Islet of Langerhans (tissue), 1 donor: ENCODE measurements around the gene HENMT1.
"Not testable (repeated sequence)": the region's sequence is repeated elsewhere in the genome, so short reads cannot be mapped to it uniquely, and the experiment has no call there.

ENCODE experiments used
- FAIRE-seq: peaks from one replicate; lab custom pipeline; 2011; peaks lifted over from hg19 to GRCh38; lab: Jason Lieb, UNC

Gene HENMT1

DNA sequence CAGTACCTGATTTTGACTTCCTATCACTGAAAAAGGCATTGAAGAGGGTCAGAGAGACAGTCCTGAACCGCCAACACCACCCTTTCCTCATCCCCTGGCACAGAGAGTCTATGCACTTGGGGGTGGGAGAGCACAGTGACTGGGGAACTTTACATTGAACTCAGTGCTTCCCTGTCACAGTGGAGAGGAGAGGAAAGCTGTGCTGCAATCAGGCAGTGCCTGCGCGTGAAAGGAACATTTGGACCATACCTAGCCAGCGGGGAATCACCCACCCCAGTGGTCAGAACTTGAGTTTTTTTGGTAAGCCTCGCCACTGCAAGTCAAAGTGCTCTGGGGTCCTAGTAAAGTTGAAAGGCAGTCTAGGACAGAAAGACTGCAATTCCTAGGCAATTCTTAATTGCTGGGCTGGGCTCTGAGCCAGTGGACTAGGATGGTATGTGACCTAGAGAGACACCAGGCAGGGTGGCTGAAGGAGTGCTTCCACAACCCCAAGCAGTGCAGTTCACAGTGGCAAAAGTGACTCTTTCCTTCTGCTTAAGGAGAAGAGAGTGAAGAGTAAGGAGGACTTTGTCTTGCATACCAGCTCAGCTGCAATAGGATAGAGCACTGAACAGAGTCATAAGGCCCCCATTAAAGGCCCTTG, 9.4 kb upstream of the HENMT1 start:
- FAIRE-seq: no peak

DNA sequence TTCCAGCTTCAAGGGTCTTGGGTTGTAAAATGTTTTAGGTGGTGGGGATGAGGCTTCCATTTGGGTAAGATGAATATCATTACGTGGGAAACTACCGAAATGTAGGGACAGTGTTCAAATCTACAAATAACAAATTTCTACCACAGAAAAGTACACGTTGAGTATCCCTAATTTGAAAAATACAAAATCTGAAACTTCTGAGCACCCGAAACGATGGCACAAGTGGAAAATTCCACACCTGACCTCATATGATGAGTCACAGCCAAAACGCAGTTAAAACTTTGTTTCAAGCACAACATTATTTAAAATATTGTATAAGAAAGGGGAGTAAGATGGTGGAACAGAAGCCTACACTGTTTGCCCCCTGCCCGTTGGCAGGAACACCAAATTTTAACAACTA, 8.8 kb upstream of the HENMT1 start:
- FAIRE-seq: no peak

DNA sequence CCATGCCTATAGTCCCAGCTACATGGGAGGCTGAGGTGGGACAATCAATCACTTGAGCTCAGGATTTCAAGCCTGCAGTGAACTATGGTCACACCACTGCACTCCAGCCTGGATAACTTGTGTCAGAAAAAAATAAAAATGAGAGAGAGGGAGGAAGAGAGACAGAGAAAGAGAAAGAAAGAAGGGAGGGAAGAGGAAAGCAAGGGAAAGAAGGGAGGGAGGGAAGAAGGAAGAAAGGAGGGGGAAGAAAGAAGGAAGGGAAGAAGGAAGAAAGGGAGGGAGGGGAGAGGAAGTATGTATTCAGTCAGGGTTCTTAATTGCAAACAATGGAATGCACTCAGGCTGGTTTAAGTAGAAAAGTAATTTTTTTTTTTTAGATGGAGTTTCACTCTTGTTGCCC, 7.9 kb upstream of the HENMT1 start:
- FAIRE-seq: no peak

DNA sequence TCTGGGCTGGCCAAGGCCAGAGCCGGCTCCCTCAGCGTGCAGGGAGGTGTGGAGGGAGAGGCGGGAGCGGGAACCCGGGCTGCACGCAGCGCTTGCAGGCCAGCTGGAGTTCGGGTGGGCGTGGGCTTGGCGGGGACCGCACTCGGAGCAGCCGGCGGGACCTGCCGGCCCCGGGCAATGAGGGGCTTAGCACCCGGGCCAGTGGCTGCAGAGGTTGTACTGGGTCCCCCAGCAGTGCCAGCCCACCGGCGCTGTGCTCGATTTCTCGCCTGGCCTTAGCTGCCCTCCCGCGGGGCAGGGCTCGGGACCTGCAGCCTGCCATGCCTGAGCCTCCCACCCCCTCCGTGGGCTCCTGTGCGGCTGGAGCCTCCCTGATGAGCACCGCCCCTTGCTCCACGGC, 6.5 kb upstream of the HENMT1 start:
- FAIRE-seq: not testable (repeated sequence)

DNA sequence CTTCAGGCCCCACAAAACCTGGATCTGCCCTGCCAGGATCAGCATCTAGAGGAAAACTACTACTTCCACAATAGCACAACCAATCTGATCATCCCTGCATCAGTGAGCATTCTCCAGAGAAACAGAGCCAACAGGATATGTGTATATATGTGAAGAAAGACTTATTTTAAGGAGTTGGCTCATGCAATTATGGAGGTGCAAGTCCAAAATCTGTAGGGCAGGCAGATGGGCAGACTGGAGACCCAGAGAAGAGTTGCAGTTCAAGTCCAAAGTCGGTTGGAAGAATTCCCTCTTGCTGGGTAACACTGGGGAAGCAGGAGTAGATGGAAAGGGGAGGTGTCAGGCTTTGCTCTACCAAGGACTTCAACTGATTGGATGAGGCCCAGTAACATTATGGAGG, 4.9 kb upstream of the HENMT1 start:
- FAIRE-seq: no peak

DNA sequence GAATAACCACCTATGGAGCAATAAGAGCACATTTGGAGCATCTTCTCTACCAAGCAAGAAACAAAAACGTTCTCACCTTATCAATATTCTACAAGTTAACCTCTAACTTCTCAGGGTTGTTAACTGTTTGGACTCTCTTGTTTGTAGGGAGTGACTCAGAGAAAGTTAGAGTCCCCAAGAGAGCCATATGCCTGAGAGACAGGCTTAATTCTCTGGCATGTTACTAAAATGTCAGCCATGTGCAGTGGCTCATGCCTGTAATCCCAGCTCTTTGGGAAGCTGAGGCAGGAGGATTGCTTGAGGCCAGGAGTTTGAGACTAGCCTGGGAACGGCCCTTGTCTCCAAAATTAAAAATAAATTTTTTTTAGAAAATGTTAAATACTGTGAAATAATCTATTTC, 4.2 kb upstream of the HENMT1 start:
- FAIRE-seq: no peak

DNA sequence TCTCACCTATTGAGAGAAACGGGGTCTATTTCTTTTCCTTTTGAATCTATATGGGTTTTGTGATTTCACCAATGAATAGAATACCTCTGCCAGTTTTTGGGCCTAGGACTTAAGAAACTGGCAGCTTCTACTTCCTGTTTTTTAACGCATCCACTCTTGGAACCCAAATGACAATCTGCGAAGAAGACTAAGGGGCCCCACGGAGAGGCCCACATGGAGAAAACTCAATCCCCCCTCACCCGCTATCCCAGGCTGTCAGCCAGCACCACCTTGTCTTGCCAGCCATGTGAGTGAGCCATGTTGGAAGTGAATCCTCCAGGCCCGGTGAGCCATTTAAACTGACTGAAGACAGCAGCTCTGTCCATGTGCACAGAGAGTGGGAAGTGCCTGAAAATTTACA, 3.6 kb upstream of the HENMT1 start:
- FAIRE-seq: no peak

DNA sequence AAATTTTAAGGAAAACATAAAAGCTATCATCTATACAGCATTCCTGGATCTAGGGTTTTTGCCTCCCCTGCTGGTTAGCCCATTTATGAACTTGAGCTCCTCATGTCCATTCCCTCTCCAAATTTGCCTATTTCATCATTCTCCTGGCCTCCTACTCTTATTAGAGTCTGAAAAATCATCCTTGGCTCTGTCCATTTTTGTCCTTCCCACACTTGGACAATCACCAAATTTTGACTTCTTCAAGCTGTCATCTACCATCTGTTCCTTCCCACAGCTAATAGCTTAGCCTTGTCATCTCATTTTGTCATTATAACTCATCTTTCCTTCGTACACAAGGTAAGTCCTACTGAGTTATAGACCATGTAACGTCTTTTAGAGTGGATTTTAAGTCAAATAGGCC, 2.2 kb upstream of the HENMT1 start:
- FAIRE-seq: no peak

DNA sequence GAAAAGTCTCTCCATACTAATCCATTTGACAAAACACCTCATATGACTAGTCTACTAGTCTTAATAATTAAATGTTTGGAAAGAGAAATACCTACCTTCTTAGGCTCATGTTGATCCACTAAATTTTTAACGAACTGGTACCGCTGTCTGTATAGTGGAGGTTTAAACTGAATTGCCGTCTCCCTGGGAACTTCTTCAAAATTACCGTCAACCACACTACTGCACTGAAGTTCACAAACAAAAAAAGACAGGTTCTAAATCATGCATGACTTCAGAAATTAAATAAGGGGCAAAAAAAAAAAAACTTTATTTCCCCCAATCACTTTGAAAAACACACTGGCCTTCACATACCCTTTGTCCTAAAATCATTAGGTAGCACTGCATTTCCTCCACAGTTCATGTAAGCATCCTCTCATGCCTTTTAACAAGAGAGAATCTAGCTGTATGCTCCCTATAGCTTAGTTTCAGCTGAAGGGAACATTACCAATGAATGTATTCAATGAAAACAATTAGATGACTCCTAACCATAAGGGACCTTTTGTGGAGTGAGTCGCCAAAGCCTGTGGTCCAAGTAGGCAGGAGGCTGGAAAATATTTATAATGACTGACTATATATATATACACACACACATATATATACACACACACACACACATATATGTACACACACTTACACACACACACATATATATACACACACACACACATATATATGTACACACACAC, 3.4 kb downstream of the HENMT1 start:
- FAIRE-seq: no peak

DNA sequence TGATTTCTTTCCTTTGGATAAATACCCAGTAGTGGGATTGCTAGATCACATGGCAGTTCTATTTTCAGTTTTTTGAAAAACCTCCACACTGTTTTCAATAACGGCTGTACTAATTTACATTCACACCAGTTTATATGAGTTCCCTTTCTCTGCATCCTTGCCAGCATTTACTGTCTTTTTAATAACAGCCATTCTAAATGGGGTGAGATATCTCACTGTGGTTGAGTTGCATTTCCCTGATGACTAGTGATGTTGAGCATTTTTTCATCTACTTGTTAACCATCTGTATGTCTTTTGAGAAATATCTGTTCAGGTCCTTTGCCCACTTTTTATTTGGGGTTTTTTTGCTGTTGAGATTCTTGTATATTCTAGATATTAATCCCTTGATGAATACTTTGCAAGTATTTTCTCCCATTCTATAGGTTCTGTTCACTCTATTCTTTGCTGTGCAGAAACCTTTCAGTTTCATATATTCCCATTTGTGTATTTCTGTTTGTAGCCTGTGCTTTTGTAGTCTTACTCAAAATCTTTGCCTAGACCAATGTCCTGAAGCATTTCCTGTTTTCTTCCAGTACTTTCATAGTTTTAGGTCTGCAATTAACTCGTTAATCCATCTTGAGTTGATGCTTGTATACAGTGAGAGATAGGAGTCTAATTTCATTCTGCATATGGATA, 7.3 kb downstream of the HENMT1 start:
- FAIRE-seq: no peak

DNA sequence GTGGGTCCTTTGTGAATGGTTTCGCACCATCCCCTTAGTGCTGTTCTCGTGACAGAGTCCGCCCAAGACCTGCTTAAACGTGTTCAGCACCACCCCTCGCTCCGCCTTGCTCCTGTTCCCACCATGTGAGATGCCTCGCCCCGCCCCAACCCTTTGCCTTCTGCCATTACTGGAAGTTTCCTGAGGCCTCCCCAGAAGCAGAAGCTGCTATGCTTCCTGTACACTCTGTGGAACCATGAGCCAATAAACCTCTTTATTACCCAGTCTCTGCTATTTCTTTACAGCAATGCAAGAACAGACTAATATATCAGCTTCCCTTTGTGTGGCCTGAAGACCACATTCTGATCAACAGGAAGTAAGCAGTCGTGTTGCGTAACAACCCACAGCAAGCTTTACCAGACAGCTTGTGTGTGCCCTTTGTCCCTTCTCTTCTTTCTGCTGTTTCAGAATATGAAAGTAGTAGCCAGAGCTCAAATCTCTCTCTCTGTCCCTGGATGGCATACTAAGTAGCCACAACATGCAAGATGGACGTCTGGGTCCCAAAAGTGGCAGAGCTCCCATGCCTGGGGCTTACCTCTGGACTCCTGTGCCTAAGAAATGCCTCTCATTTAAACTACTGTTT, 14.1 kb downstream of the HENMT1 start:
- FAIRE-seq: no peak

DNA sequence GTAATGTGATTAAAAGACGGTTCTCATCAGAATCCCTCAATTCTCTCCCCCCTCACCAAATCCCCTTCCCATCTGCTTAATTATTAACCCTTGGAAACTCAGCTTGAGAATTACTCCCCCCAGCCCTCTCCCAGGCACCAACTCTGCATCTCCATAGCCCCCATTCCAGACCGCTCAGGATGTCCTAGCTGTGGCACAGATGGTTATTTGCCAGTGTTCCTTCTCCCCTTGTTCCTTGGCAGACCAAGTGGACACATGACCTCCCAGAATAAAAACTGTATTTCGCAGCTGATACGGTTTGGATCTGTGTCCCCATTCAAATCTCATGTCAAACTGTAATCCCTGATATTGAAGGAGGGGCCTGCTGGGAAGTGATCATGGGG, 14.6 kb downstream of the HENMT1 start:
- FAIRE-seq: no peak

DNA sequence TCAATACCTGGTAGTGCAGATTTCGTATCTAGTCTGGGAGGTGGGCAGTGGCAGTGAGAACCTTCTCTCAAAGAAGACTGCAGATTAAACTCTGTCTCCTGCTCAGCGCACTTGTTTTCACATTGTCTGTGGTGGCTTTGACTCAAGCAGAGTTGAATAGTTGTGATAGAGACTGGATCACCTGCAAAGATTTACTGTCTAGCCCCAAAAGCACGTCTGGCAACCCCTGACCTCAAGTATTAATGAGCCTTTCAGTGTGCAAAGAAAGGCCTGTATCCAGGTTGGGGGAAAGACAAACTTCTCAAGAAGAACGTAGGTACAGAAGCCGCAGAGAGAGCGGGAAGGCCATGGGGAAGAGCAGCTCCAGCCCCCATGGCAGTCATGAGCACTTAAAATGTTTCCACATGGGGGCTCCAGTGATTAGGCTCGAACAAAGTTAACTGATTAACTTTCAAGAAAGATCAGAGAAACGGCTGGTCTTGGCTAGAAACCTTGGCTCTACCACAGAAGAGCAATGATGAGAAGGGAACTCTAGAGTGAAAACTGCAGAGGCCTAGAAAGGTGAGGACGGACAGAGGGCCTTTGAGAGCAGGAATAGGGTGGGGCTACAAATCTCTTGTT, 15.2 kb downstream of the HENMT1 start:
- no peak for FAIRE-seq

DNA sequence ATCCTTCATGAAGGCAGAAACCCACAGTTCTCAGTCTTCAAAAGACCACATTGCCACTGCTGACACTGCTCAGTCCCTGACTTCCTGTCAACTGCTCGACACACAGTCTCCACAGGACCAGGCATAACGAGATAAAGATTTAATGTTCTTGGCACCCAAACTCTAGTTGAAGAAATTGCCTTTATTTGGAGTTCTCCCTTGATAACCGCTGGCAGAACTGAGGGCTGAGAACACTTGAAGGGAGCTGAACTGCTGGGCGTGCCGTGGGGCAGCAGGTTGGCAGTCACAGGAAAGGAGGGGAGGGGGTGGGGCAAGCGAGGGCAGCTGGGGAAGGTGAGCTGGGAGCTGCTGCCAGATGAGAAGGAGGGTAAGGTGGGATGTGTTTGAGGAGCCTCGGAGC, 15.9 kb downstream of the HENMT1 start:
- no peak for FAIRE-seq

DNA sequence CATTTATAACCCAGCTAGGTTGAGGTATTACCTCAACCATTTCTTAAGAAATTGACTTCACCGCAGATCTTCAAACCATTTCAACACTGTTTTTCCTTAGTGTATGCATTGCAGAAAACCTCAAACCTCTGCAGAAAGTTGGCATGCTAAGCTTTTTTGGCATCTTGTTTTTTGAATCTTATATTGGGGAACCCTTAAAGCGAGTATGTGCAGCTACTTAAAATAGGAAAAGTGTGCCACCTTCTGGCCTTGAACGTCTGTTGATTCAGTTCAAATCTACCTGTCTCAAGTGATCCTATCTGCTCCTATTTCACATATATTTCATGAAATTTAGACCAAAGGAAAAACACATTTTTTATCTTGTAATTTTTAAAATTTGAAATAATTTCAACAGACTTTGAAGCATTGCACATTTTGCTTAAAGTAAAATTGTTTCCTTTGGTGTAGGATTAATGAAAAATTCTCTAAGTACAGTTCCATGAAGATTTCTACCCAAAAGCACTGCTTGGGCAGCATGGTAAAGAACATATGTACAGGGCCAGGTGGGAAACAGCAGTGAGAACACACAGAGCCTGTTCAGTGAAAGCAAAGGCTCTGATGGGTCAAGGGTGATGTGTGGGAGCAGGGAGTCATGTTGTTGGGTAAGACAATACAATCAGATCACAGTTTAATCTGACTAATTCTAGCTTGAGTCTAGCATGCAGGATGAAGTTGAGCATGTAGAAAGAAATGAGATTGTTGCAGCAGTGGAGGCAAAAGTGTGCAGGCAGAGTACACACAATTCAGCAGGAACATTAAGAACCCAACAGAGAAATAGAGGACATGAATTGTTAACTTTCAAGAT, 17.2 kb downstream of the HENMT1 start:
- FAIRE-seq: peak; percentile 94

DNA sequence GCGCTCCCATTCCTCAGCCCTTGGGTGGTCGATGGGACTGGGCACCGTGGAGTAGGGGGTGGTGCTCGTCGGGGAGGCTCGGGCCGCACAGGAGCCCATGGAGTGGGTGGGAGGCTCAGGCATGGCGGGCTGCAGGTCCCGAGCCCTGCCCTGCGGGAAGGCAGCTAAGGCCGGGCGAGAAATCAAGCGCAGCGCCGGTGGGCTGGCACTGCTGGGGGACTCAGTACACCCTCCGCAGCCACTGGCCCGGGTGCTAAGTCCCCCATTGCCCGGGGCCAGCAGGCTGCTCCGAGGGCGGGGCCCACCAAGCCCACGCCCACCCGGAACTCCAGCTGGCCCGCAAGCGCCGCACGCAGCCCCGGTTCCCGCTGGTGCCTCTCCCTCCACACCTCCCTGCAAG, 20.0 kb downstream of the HENMT1 start:
- not testable (repeated sequence) for FAIRE-seq

DNA sequence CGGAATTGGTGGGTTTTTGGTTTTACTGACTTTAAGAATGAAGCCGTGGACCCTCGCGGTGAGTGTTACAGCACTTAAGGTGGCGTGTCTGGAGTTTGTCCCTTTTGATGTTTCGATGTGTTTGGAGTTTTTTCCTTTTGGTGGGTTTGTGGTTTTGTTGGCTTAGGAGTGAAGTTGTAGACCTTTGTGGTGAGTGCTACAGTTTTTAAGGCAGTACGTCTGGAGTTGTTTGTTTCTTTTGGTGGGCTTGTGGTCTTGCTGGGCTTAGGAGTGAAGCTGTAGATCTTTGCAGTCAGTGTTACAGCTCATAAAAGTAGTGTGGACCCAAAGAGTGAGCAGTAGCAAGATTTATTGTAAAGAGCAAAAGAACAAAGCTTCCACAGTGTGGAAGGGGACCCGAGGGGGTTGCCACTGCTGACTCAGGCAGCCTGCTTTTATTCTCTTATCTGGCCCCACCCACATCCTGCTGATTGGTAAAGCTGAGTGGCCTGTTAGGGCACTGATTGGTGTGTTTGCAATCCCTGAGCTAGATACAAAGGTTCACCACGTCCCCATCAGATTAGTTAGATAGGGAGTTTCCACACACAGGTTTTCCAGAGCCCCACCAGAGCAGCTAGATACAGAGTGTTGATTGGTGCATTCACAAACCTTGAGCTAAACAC, 20.9 kb downstream of the HENMT1 start:
- no peak for FAIRE-seq

DNA sequence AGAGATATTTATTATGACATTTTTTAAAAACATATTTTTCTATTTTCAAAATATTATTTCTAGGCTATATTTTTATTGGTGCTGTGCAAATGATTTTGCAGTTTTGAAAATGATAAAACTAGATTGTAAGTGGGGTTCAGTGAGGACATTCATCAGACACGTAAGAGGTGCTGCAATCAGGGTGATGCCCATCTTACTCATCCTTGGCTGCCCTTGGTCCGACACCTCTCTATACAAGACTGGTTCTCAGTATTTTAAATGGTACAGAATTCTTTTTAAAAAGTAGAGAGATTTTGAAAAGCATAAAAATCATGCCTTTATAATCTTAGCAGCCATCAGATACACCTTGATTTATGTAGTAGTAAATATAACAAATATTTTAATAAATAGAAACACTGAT, 24.0 kb downstream of the HENMT1 start:
- FAIRE-seq: no peak

DNA sequence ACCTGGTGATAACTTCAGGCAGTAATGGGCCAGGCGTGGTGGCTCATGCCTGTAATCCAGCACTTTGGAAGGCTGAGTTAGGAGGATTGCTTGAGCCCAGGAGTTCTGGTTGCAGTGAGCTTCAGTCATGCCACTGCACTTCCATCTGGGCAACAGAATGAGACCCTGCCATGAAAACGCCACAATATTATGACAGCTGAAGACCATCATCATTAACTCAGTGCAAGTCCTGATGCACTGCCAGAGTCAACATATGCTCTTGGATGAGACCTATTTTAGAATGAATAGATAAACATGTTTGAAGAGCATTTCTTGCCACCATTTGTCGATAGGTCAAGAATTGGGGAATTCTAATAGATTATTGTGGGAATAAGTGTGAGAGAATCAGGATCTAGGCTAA, 26.4 kb downstream of the HENMT1 start:
- no peak for FAIRE-seq

DNA sequence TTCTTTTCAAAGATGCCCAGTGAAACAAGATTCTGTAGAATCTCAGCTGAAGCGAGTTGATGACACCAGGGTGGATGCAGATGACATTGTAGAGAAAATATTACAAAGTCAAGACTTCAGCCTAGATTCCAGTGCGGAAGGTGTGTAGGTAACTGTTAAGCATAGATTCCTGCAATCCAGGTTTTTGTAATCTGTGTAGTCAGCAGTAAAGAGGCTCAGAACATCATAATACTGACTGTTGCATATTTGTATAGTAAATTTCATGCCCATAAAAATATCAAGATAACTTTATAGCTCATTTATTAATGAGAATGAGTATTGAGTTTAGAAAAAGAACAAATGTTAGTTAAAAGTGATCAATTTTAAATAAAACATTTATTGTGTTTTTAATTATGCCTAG, 32.2 kb downstream of the HENMT1 start:
- no peak for FAIRE-seq

DNA sequence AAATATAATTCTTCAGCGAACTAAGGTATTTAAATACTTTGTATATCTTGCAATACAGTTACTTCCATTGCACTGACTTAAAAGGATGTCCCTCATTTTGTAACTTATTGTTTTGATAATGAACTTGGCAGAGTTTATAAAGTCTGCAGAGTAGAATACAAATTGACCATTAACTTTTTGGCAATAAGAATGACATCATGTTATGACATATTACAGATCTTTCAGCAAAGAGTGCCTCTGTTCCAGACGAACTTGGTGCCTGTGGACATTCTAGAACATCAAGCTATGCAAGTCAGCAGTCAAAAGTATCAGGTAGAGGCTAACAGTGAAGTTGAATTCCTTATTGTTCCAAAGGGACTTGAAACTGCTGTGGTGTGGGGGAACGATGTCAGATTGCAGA, 32.9 kb downstream of the HENMT1 start:
- no peak for FAIRE-seq
